NAMALWA (cell line): ENCODE measurements around the gene CREB3L1.

ENCODE experiments used
- DNase-seq: peaks from one replicate; pipeline ENCODE4 v3.0.0-alpha.2; 2015; ENCODE audit warnings: low spot score

CREB3L1 gene, protein sequence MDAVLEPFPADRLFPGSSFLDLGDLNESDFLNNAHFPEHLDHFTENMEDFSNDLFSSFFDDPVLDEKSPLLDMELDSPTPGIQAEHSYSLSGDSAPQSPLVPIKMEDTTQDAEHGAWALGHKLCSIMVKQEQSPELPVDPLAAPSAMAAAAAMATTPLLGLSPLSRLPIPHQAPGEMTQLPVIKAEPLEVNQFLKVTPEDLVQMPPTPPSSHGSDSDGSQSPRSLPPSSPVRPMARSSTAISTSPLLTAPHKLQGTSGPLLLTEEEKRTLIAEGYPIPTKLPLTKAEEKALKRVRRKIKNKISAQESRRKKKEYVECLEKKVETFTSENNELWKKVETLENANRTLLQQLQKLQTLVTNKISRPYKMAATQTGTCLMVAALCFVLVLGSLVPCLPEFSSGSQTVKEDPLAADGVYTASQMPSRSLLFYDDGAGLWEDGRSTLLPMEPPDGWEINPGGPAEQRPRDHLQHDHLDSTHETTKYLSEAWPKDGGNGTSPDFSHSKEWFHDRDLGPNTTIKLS

GRCh38 chr11:46277622-46278386 is at the start of gene CREB3L1:
TSS of gene CREB3L1 (plus strand) at chr11:46277662. CDS start at chr11:46278112, 450 bp downstream.
- no peak for DNase-seq

- DNase-seq = no peak
Measured at GRCh38 chr11:46229230-46229629, 48.2 kb upstream of the CREB3L1 start.

DNA sequence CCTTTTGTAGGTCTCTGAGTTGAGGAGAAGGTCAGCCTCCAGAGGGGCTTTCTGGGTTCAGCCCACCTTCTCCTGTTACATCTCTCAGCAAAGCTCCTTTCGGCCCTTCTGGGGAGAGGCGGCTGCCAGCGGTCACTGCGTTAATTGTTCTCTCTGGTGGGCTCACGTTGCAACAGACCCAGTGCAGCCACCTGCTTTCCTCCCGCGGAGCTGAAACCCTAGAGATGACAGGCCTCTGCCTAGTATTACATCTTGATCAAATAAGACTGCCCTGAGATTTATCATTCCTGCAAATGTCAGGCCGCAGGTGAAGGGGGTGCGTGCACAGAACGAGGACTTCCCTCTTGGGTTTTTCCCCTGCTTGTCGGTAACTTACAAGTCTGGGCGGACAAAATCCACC is 43.2 kb upstream of the CREB3L1 start:
- DNase-seq = no peak

GRCh38 chr11:46235777-46236688 is 41.4 kb upstream of the CREB3L1 start:
- no peak for DNase-seq

- no peak for DNase-seq
Measured at GRCh38 chr11:46236918-46237247, 40.6 kb upstream of the CREB3L1 start.

DNA sequence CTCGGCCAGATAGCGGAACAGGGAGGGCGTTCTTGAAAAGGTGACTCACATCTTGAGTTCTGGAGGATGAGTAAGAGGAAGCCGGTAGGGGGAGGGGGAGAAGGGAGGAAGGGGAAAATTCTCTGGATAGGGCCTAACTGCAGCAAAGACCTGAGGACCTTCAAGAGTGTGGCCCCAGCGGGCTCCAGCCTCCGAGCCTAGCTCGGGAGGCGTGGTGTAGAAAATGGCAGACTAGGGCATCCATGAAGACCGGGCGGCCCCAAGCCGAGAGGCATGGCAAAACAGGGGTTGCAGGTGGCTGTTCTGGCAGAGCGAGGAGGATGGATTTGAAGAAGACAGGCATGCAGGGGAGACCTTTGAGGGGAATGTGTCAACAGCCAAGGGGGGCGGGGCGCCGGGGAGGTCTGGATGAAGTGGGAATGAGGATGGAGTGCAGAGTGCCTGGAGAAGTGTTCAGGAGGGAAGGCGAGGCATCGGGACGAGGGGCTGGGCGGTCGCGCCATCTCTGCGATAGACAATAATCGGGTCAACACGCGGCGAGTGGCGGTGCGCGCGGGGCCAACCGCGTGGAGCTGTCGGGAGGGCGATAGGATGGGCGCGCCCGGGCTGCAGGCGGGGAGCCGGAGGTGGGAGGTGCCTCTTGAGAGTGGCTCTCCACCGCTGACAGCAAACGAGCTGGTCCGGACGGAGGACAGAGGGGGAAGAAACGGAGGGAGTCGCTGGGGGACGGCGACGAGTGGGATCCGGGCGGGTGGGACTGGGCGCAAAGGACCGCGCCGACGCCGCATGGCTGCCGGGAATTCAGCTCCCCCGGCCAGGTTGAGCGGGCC is 40.0 kb upstream of the CREB3L1 start:
- DNase-seq = no peak

DNA sequence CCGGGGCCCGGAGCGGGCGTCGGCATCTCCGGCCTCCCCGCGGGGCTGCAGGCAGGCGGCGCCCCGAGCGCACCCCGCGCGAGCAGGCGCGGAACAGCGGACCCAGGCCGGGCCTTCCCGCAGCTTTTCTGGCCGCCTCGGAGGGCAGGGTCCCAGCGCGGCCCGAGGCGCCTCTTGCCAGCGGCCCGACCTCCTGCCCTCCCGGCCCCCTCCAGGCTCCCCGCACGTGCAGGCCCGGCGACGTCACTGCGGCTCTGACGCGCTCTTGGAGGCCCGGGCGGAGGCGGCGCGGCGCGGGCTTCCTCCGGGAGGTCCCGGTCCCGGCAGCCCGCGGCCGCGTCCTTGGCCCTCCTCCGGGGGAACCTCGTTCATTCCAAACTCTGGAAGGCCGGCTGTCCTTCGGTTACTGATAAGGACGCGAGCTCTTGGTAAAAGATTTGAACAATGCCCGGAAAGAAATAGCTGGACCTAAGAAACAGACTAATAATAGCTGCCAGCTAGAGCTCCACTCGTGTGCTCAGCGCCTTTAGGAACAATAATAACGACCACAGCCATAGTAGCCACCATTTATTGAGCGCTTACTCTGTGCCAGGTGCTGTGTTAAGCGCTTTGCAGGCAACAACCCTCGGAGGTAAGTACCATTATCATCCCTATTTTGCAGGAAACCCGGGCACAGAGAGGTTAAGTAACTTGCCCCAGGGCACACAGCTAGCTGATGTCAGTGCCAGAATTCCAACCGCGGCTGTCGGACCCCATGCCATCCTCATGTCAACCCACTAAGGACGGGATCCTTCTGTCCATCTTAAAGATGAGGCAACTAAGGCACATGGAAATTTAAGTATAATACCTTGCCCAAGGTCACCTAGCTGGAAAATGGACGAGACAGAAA is 39.1 kb upstream of the CREB3L1 start:
- no peak for DNase-seq

DNA sequence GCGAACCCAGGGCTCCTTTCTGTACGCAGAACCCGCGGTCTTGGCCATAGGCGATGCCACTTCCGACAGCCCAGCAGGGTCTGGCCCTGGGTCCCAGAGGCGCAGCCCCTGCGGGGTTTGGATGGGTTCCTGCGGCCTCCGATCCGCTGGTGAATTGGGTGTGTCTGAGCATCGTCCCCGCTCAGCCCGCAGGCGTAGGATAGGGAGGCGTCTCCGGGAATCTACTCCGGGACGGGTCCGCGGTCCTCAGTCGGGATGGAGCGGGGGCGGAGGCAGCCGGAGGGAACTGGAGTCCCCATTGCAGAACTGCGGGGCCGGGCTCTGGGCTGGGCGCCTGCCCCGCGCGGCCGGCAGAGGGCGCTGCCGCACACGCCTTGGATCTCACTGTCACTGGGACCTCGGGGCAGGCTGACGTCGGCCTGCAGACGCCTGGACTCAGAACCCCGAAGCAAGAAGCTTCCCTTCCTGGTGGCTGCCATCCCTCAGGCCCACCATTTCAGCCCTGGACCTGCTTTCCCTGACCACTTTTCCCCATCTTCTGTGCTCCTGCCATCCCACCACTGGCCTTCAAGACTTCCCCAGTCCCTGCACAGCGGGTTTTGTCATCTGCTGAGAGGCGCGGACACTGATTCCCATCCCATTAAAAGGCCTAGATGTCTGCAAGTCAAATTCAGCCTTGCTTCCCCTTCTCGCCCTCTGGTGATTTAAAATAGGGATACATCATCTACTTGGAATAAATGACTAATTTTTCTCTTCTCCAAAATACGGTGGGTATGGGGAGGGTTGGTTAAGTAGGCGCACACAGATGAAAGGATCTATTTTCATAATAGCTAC is 38.3 kb upstream of the CREB3L1 start:
- DNase-seq = peak; percentile 86

- peak; percentile 17 for DNase-seq
Measured at GRCh38 chr11:46239801-46240061, 37.7 kb upstream of the CREB3L1 start.

GRCh38 chr11:46240371-46240770 is 37.1 kb upstream of the CREB3L1 start:
- DNase-seq = no peak

- no peak for DNase-seq
Measured at GRCh38 chr11:46240861-46241260, 36.6 kb upstream of the CREB3L1 start.

DNA sequence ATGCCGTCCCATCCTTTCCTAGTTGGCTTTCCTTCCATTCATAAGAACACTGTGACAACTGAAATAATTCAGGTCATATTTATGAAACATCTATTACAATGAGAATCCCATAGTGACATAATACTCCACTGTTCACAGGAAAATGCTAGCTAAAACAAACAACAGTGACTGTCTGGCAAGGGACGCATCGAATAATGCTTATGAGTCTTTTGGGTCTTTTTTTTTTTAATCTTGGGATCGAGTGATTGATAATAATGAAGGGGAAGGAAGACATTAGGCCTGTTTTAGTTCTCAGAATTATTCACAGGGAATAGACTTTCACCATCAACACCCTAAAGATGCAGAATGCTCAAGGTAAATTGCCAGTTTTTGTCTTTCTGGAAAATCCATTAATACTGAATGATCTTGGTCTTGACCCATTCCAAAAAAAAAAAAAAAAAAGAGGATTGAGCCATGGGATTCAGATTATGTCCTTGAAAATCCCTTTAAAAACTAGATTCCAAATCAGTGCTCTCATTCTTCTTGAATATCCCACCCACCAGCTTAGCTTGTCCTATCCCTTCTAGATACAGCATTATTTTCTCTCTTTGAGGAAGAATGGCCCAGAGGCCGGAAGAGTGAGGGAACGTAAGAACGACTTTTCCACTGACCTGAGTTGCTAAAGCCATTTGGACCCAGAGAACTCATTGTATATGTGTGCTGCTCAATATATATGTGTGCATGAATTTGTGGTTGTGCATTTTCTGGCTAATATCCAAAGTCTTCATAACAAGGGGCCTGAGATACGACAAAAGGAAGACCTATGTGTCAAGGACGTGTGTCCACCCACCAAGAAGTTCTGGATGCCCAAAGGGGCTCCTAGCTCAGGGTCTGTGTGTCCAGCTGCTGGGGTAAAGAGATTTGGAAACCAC is 35.2 kb upstream of the CREB3L1 start:
- no peak for DNase-seq

- DNase-seq = peak; percentile 95
Measured at GRCh38 chr11:46242952-46243795, 34.3 kb upstream of the CREB3L1 start.

GRCh38 chr11:46243796-46244109 is 33.7 kb upstream of the CREB3L1 start:
- no peak for DNase-seq

GRCh38 chr11:46246521-46246920 is 30.9 kb upstream of the CREB3L1 start:
- no peak for DNase-seq

- DNase-seq = no peak
Measured at GRCh38 chr11:46247090-46247489, 30.4 kb upstream of the CREB3L1 start.

DNA sequence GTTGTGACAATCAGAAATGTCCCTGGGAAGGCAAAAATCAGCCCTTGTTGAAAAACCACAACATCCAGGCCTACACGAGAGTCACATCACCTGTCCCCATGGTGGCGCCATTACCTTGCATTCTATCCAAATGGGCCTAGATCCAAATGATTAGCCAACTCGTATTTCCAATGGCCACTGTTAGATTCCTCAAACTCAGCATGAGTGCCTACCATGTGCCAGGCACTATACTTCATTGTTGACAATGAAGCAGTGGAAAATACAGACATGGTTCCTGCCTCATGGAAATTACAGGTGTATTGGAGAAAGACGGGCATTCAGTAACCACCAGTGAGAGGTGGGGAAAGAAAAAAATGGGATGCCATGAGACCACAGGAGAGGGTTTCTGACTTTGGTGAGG is 29.8 kb upstream of the CREB3L1 start:
- DNase-seq = peak; percentile 20
